Liver (tissue), 3 donors: ENCODE results near the gene AAGAB.

Source experiments
- ATF3 ChIP-seq: IDR thresholded peaks from 2 replicates; pipeline ENCODE4 v1.6.1; 2016; ENCODE audit warnings: antibody characterized with exemption
- GABPA ChIP-seq, 2 donors: IDR thresholded peaks in 1 of 2; conservative IDR thresholded peaks in 1 of 2; 2 replicates each; pipeline ENCODE4 v1.6.1; 2016; ENCODE audit warnings: antibody characterized with exemption in 2 of 2, mild to moderate bottlenecking in 1 of 2, moderate library complexity in 1 of 2
- RAD21 ChIP-seq, 2 donors: IDR thresholded peaks; 2 replicates each; pipeline ENCODE4 v1.6.1; 2016; ENCODE audit warnings: antibody characterized with exemption in 2 of 2, mild to moderate bottlenecking in 2 of 2
- REST ChIP-seq: IDR thresholded peaks from 2 replicates; pipeline ENCODE4 v1.6.1; 2016; ENCODE audit warnings: antibody characterized with exemption, mild to moderate bottlenecking
- SP1 ChIP-seq: IDR thresholded peaks from 2 replicates; pipeline ENCODE4 v1.6.1; 2018; ENCODE audit warnings: antibody characterized with exemption, mild to moderate bottlenecking
- TAF1 ChIP-seq: conservative IDR thresholded peaks from 2 replicates; pipeline ENCODE4 v1.6.1; 2016; ENCODE audit warnings: antibody characterized with exemption, mild to moderate bottlenecking
- YY1 ChIP-seq: IDR thresholded peaks from 2 replicates; pipeline ENCODE4 v1.6.1; 2016; ENCODE audit warnings: antibody characterized with exemption, mild to moderate bottlenecking
- TF ChIP-seq, protein P1 (sequence below): fragments of 150-350 bp; IDR thresholded peaks from 2 replicates; pipeline ENCODE4 v1.5.1; 2017; ENCODE audit warnings: improper control_type of control experiment, low read depth, low read length; ENCODE audit not compliant: missing input control
- donor health status: healthy.
- donor health status: healthy.

- TF ChIP-seq, protein P1, sequence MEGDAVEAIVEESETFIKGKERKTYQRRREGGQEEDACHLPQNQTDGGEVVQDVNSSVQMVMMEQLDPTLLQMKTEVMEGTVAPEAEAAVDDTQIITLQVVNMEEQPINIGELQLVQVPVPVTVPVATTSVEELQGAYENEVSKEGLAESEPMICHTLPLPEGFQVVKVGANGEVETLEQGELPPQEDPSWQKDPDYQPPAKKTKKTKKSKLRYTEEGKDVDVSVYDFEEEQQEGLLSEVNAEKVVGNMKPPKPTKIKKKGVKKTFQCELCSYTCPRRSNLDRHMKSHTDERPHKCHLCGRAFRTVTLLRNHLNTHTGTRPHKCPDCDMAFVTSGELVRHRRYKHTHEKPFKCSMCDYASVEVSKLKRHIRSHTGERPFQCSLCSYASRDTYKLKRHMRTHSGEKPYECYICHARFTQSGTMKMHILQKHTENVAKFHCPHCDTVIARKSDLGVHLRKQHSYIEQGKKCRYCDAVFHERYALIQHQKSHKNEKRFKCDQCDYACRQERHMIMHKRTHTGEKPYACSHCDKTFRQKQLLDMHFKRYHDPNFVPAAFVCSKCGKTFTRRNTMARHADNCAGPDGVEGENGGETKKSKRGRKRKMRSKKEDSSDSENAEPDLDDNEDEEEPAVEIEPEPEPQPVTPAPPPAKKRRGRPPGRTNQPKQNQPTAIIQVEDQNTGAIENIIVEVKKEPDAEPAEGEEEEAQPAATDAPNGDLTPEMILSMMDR, result no peak
- no peak for TF ChIP-seq YY1
- TF ChIP-seq TAF1, result no peak
- no peak for TF ChIP-seq SP1
- no peak for TF ChIP-seq RAD21 (IDR thresholded peaks at IDR 0.05)
- TF ChIP-seq ATF3, result no peak
- TF ChIP-seq GABPA (IDR thresholded peaks at IDR 0.05 in 1 of 2, conservative IDR thresholded peaks at IDR 0.05 in 1 of 2), result no peak
- no peak for TF ChIP-seq REST
Observed at GRCh38 chr15:67196222-67196621, 58.2 kb downstream of the AAGAB start.
